ENCODE data around the gene PEX10.

PEX10 gene

DNA sequence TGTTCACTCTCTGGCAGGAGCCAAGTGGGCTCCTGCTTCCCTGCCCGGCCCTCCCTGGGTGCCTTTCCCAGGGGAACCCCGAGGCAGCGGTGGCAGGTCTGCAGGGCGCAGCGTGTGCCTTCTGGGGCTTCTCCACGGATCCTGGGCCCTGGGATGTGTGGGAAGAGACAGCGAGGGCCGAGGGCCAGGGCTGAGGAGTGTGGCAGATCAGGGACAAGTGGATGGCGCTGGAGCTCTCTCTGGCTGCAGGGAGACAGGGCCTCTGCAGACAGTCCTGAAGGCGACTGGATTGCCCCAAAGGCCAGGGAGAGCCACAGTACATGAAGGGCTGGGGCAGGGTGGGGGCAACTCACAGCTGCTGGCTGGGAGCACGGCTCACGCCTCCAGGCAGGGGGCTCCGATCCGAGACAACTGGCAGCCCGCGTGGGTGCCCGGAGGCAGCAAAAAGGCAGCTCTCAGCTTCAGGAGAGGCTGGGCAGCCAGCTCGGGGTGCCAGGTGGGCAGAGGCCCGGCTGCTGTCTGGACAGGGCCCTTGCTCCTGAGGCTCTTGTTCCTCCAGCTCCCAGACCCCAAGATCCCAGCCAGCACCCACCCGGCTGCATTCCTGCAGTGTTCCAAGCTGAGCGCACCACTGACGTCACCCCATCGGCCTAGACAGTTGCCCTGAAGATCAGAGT, 37.0 kb downstream of the PEX10 start:
- DNase-seq (ENCODE audit: low read depth, low spot score) = no peak

DNA sequence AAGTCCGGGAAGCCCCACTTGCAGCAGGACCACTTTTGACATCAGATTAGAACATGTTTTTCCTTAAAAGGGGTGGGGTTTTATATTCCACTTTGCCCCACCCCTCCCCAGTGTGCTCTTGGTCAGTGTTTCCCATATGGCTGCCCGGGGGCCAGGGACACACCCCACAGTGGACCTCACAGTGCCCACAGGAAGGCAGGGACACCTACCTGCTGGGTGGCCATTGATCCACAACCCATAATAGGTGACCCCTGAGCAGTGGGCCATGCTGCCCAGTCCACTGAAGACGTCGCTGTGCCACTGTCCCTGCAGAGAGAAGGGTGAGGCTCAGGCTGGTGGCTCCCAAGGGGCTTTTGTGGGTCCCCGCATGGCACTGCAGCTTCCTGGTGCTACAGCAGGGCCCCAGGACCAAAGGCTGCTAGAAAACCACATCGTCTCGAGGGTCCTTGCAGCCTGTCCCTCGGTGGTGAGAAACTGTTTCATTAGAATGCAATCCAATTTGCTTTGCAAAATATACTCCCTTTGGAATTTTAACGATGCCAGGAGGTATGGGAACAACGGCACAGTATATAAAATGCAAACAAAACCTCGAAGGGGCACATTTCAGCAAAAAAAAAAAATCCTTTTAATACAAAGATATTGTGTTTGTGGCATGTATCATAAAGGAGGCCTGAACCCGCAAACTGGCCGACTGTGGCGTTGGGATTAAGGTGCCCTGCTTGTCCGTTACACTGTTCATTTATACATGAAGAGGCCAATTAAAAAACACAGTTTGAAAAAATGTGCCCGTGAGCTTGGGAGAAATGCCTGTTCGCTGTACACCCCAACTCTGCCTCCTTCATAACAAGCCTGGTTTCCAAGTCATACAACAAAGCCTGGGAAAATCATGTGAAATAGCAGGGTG, 37.9 kb downstream of the PEX10 start:
- DNase-seq (ENCODE audit: low read depth, low spot score) = no peak

DNA sequence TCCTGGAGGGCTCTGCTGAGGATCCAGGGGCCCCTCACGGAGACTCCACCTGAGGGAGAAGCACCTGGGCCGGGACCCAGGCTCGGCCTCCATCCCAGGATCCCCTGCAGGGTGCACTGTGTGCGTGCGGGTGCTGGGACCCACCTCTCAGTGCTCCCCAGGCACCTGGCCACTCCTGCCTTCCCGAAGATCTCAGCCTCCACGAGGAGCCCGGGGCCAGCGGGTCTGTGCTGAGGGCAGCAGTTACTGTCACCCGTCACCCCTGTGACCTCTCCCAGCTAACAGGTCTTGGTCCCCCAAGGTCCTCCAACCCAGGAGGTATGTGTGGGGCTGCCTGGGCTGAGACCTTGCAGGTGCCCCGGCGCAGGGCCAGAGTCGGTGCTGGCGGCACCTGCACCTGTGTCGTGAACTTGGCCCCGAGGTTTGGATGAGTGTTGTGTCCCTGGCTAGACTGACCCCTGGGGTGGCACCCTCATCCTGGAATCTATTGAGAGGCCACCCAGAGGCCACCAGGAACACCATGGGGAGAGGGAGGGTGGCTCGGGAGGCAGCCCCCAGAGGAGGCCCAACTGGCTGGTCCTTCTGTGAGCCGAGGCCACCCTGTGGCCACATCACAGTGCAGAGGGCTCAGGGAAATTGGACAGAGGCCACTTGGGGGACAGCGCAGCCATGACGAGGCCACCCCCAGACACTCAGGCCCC, 38.7 kb downstream of the PEX10 start:
- DNase-seq (ENCODE audit: low read depth, low spot score) = no peak

DNA sequence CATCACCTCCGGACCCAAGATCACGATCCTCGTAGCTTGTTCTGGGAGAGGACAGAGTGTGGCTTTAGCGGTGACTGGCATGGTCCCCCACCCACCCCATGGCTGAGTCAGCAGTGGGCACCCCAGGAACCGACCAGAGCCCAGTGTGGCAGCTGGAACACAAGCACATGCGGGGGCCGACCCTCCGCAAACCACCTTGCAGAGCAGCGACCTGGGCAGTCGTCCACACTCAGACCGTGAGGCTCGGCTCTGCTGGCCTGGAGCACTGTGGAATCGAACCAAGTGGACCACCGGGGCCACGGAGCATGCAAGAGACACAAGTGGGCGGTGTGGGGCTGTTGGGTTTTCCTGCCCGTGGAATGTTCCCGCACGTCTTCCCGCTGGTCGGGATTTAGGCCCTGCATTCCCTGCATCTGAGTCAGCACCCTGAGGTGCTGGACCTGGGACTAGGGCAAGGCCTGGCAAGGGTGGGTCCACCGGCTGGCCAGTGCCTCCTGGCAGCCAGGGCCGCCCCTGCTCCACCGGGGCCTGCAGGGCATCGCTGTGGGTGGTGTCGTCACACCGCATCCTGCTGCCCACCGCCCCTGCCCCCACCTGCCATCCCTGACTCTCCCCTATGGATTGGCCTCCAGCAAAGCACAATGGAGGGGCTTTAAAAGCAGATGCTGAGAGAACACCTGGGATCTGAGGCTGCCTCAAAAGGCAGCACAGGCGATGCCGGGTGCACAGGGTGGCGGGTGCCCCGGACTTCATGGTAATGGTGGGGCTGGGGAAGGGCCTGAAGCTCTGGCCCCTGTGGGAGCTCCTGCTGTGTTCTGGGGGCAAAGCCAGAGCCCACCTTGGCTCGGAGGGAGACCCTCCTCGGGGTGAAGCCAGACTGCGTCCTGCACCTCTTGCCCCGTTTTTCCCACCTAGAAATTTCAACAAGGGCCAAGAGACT, 39.5 kb downstream of the PEX10 start:
- DNase-seq (ENCODE audit: low read depth, low spot score) = no peak

DNA sequence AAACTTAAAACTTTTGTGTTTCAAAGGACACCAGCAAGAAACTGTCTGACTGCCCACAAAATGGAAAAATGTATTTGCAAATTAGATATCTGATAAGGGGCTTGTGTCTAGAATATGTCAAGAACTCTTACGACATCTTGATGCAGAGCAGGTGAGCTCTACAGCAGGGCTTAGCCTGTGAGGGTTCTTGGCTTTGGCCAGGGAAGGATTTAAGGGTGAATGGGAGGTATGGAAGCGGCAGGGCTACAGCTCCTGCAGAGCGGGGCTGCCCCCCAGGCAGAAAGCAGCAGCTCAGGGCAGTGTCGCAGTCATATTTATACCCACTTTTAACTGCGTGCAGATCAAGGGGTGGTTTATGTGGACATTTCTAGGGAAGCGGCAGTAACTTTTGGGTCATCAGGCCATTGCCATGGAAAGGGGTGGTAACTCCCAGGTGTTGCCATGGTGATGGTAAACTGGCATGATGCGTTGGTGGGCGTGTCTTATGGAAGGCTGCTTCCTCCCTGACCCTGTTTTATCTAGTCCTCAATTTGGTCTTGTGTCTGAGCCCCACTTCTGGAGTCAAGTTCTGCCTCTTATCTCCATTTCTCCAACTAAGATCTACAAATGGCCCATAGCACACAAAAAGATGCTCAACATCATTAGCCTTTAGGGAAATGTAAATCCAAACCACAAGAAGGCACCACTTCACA, 44.2 kb downstream of the PEX10 start:
- no peak for DNase-seq (ENCODE audit: low read depth, low spot score)

DNA sequence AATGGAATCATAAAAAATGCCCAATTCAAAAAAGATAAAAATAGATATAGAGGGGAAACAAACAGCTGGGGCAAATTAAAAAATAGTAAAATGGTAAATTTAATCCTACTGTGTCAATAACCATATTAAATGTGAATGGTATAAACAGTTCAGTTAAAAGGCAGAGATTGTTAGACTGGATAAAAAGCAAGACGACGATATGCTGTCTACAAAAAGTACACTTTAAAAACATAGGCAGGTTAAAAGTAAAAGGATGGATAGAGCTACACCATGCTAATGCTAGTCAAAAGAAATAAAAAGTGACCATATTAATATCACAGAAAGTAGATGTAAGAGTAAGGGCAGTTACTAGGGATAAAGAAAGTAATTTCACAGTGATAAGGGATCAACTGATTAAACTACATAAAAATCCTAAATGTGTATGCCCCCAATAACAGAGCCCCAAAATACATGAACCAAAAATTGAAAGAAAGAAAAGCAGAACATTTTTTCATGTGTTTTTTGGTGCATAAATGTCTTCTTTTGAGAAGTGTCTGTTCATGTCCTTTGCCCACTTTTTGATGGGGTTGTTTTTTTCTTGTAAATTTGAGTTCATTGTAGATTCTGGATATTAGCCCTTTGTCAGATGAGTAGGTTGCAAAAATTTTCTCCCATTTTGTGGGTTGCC, 48.4 kb downstream of the PEX10 start:
- no peak for DNase-seq (ENCODE audit: low read depth, low spot score)

DNA sequence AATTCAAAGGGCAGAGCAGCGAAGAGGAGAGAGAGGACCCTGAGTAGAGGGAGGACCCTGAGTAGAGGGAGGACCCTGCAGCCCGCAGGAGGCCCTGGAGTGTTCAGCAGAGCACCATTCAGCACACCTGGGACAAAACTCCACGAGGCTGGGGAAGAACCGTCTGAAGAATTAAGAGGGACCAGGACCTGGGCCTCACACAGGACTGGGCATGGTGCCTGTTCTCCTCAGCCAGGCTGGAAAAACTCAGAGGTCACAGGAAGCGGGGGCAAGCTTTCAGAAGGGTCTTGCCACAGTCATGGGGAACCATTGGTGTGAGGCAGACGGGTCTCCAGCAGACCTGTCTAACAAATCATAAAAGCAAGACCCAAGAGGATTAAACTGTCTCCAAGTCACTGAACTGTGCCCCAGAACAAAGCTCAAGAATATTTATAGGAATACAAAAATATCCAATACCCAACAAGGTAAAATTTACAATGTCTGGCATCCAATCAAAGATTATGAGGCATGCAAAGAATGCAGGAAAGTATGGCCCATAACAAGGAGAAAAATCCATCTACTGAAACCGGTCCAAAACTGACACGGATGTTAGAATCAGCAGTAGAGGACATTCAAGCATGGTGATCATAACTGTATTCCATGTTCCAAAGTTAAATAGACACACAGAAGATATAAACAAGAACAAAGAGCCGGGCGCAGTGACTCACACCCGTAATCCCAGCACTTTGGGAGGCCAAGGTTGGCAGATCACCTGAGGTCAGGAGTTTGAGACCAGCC, 51.6 kb downstream of the PEX10 start:
- no peak for DNase-seq (ENCODE audit: low read depth, low spot score)

DNA sequence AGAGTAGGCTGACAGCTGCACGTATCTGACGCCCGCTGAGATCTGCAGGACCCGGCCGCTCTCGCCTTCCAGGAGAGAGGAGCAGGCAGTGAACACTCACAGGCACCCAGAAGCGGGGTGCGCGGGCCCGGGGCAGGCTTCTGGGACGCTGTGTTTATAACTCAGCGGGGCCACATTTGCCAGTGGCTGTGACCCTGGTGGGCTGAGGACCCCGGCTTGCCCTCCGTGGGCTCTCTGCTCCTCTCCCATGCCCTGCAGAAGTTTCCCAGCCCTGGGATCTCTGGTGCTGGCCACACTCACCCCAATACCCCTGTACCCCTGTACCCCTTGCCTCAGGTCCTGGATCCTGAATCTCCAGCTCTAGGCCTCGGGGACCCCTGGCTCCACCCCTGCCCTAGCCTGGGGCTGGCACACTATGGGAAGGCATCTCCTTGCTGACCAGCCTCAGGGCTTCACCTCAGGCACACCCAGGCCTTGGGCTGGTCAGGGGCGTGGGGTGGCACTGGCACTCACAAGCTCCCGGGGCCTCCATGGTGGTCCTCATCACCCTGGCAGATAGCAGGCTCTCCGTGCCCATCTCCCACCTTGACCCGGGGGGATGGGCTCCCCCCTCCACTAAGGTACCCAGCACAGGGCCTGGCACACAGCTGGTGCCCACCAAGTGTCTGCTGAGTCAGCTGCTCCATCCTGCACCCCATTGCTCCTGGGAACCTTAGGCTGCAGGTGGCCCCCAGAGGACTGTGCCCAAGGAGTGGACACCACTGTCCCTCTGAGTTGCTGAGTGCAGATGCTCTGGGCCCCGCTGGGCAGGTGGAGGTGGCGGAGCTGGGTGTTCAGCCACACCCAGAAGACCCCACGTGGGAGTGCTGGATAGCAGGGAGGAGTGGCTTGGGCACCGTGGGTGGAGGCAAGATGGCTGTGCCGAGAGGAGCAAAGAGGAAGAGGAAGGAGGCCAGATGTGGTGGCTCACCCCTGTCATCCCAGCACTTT, 53.4 kb downstream of the PEX10 start:
- no peak for DNase-seq (ENCODE audit: low read depth, low spot score)

DNA sequence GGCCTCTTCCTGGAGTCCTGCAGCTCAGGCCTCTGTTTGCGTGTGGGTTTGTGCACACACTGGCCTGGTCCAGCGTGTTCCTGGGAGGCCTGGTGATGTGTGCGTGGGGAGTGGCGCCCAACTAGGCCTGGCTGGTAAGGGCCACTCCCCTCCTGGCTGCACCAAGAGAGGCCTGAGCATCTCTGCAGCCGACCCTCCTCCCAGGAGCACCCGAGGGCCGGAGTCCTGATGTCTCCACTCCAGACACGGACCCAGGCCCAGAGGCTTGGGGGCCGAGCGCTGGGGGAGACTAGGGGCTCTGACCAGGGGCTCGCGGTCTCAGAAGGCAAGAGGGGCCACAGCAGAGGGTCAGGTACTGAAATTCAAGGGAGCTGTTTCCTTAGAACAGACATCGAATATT, 54.3 kb downstream of the PEX10 start:
- no peak for DNase-seq (ENCODE audit: low read depth, low spot score)

DNA sequence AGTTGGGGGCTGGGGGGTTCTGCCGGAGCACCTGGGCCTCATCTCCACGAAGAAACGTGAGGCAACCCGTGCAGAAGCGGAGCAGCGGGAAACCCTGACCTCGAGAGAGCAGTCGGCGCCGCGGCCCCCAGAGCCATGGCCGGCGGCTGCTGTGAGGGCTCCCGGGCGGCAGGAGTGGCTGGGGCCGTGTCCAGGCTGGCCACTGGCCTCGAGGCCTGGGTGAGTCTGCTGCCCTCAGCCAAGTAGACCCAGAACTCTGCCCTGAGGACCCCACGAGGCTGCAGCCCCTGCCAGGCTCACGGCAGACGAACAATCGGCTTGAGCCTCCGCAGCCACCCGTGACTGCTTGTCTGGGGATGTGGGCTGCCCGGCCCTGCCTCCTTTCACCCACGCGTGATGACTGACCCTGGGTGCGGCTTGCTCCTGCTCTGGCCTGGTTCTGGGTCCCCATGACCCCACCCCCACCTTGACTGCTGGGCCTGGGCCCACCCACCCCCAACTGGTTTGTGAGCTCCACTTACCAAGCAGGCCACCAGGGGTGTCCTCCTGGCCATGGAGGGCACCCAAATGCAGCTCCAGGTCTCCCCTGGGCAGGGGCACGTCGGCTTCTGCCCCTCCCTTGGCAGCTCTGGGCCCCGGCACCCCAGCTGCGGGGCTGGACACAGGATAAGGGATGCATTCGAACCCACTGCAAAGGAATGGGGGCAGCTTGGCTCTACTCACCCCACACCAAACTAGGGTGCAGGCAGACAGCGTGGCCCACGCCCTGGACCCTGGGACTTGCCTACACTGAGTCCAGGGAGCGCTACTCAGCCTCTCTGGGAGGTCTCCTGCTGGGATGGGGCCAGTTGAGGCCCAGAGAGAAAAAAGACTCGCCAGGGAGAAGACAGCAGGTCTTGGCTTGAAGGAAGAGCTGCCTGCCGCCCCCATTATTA, 55.2 kb downstream of the PEX10 start:
- no peak for DNase-seq (ENCODE audit: low read depth, low spot score)

DNA sequence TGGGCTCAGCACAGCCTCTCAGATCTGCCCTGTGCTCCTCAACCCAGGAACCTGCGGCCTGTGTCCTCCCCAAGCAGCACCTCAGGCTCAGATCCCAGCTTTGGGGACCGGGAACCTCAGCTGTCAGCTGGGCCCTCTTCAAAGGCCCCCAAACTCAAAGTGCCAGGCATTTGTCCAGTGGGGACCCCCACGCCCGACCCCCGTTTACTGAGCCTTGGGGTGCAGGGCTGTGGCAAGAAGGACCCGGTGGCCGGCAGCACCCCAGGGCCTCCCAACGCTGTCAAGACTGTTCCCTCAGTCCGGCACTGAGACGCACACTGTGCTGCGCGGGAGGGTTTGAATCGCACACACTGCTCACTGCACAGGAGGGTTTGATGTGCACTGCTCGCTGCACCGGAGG, 56.0 kb downstream of the PEX10 start:
- no peak for DNase-seq (ENCODE audit: low read depth, low spot score)

DNA sequence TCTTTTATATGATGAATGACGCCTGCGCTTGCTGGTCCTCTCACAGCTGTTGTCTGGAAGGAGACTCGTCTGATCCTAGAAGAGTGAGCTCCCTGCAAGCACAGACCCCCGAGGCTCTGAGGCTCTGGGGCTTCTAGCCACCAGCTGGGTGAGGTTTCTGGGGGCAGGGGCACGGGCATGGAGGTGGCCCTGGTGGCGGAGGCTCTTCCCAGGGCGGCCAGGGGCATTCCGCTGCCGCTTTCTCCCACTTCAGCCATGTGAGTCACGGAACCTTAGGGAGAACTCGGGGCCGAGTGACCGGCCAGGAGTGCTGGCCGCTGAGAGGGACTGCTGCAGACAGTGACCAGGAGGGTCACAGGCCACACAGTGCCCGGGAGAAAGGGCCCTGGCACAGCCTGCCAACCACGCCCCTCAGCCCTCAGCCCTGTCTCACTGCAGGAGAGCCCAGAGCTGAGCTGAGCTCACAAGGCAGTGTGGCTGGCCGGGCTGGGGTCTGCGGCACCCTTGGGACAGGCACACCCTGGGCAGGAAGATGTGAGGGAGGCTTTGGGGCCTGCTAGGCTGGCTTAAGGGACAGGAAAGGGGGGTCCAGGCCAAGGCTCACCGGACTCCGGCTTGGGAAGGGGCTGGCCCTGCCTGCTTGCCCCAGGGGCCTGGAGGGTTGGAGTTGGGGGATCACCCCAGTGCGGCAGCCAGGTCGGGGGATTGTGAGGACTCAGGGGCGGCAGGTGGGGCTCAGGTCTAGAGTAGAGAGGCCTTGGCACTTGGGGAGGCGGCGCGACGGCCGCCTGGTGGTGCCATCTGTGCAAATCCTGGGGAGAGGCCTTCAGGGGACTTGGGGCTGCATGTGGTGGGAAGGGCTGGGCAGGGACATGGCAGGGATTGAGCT, 56.7 kb downstream of the PEX10 start:
- DNase-seq (ENCODE audit: low read depth, low spot score) = no peak

DNA sequence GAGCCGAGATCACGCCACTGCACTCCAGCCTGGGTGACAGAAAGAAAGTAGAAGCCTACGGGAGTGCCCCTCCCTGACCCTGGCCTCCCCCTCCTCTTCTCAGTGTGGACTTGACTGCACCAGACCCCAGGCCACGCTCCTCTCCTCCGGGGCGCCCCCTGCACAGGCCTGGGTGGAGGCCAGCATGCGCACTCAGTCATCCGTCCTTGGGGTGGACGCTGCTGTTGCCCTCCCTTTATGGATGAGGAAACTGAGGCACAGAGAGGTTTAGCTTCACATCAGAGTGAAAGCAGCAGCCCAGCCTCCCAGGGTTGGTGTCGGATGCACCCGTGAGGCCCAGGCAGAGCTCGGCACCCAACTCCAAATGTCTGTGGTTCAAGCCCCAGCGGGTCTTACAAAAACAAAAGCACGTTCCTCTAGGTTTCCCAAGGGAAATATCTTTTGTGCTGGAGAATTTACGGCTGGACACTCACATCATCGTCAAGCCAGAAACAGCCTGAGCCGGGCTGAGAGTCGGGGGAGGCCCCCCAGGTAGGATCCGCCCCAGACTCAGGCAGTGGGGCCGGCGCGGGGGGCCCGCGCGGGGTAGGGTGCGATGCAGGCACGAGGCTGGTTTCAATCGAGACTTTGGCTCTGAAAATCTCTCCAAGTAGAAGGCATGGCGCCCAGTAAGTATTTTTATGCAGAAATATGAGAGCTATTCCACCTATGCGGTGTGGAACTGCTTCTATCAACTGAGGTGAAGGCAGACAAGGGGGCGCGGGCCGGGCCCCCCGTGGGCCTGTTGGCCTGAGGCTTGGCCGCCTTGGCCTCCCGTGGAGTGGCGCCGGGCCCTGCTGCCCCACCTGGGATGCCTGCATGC, 57.6 kb downstream of the PEX10 start:
- DNase-seq (ENCODE audit: low read depth, low spot score) = no peak
